Measurements from ENCODE around the gene ECT2L.

The ECT2L gene

DNA sequence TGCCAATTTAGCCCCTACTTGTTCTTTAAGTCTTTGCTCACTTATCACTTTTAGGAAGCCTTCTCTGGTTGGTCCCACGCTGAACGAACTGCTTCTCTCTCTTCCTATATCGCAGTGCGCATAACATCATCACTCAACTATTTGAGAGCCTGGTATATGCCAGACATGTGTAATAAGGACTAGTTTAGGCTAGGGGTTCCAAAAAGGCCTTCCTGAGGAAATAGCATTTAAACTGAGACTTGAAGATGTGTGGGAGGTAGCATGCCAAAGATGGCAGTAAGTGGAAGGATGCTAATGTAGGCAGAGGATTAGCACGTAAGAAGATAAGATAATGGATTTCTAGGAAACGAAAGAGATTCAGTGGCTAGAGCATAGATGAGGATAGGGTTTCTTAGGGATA is 17.6 kb upstream of the ECT2L start:
- H3K36me3 ChIP-seq (ENCODE audit: control insufficient read depth, insufficient read depth, low read length, severe bottlenecking) = peaks cover 24% of the 10 kb centered on the region
- H3K4me3 ChIP-seq (ENCODE audit: low read length) = no peak overlapping the region
- no peak overlapping the region for H3K9ac ChIP-seq (ENCODE audit: low read length)
- DNase-seq (ENCODE audit: low read depth) = no peak
- H3K27me3 ChIP-seq (replicated peaks; ENCODE audit: control insufficient read depth, insufficient read depth, low read length) = no peaks in the 10 kb centered on the region
- H3K9me3 ChIP-seq (ENCODE audit: control insufficient read depth, low read length) = no peaks in the 10 kb centered on the region
- peaks cover 5% of the 10 kb centered on the region for H3K4me1 ChIP-seq (ENCODE audit: control insufficient read depth, insufficient read depth, low read length)

- H3K27me3 ChIP-seq (replicated peaks; ENCODE audit: control insufficient read depth, insufficient read depth, low read length) = no peaks in the 10 kb centered on the region
- H3K9me3 ChIP-seq (ENCODE audit: control insufficient read depth, low read length) = no peaks in the 10 kb centered on the region
- H3K9ac ChIP-seq (ENCODE audit: low read length) = no peak overlapping the region
- H3K4me1 ChIP-seq (ENCODE audit: control insufficient read depth, insufficient read depth, low read length) = no peaks in the 10 kb centered on the region
- no peak overlapping the region for H3K4me3 ChIP-seq (ENCODE audit: low read length)
- DNase-seq (ENCODE audit: low read depth) = no peak
- H3K36me3 ChIP-seq (ENCODE audit: control insufficient read depth, insufficient read depth, low read length, severe bottlenecking) = peaks cover 31% of the 10 kb centered on the region
Measured at GRCh38 chr6:138782243-138782642, 13.6 kb upstream of the ECT2L start.

DNA sequence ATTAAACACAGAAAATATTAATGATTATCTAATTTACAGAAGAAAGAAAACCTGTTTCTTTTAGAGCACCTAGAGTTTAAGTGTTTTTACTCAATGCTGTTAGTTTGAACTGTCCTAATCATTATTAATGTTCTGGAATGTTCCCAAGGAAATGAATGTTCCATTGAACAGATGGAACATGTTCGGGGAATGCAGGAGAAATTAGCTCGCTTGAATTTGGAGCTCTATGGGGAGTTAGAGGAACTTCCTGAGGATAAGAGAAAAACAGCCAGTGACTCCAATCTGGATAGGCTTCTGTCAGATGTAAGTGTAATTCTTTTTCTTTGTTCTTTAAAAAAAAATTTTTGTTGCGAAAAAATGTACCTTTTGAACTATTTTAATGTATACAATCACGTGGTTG is 10.8 kb upstream of the ECT2L start:
- Histone ChIP-seq H3K9ac (ENCODE audit: low read length) (no peak overlapping the region), H3K4me1 (ENCODE audit: control insufficient read depth, insufficient read depth, low read length) (no peaks in the 10 kb centered on the region), H3K4me3 (ENCODE audit: low read length) (no peak overlapping the region), H3K9me3 (ENCODE audit: control insufficient read depth, low read length) (no peaks in the 10 kb centered on the region), H3K27me3 (replicated peaks; ENCODE audit: control insufficient read depth, insufficient read depth, low read length) (no peaks in the 10 kb centered on the region), H3K36me3 (ENCODE audit: control insufficient read depth, insufficient read depth, low read length, severe bottlenecking) (peaks cover 43% of the 10 kb centered on the region)
- no peak for DNase-seq (ENCODE audit: low read depth)

- no peak overlapping the region for H3K4me3 ChIP-seq (ENCODE audit: low read length)
- H3K4me1 ChIP-seq (ENCODE audit: control insufficient read depth, insufficient read depth, low read length) = no peaks in the 10 kb centered on the region
- H3K9me3 ChIP-seq (ENCODE audit: control insufficient read depth, low read length) = no peaks in the 10 kb centered on the region
- DNase-seq (ENCODE audit: low read depth) = no peak
- no peaks in the 10 kb centered on the region for H3K27me3 ChIP-seq (replicated peaks; ENCODE audit: control insufficient read depth, insufficient read depth, low read length)
- H3K9ac ChIP-seq (ENCODE audit: low read length) = no peak overlapping the region
- H3K36me3 ChIP-seq (ENCODE audit: control insufficient read depth, insufficient read depth, low read length, severe bottlenecking) = peaks cover 40% of the 10 kb centered on the region
Measured at GRCh38 chr6:138785980-138786379, 9.9 kb upstream of the ECT2L start.

- no peaks in the 10 kb centered on the region for H3K9me3 ChIP-seq (ENCODE audit: control insufficient read depth, low read length)
- no peaks in the 10 kb centered on the region for H3K4me1 ChIP-seq (ENCODE audit: control insufficient read depth, insufficient read depth, low read length)
- no peaks in the 10 kb centered on the region for H3K27me3 ChIP-seq (replicated peaks; ENCODE audit: control insufficient read depth, insufficient read depth, low read length)
- peaks cover 36% of the 10 kb centered on the region for H3K36me3 ChIP-seq (ENCODE audit: control insufficient read depth, insufficient read depth, low read length, severe bottlenecking)
- no peak overlapping the region for H3K4me3 ChIP-seq (ENCODE audit: low read length)
- H3K9ac ChIP-seq (ENCODE audit: low read length) = no peak overlapping the region
- DNase-seq (ENCODE audit: low read depth) = no peak
Measured at GRCh38 chr6:138787138-138787537, 8.7 kb upstream of the ECT2L start.

DNA sequence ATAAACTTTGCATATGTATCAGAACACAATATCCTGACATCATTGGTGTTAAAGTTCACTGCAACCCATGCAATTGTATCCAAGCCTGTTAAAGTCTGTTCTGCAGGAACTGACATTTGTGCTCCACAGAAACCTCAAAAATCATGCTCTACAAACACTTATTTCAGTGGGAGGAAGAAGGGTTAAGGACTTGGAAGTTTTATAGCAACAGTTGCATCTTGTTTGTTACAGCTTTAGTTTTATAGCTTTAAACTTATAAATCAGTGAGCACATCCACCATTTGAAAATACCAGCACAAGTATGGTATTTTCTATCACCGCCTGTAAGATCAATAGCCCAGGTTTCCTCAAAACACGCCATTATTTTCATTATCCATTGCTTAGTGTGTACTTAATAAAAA is 884 bp downstream of the ECT2L start:
- H3K36me3 ChIP-seq (ENCODE audit: control insufficient read depth, insufficient read depth, low read length, severe bottlenecking) = peaks cover 5% of the 10 kb centered on the region
- no peak overlapping the region for H3K4me3 ChIP-seq (ENCODE audit: low read length)
- DNase-seq (ENCODE audit: low read depth) = no peak
- H3K27me3 ChIP-seq (replicated peaks; ENCODE audit: control insufficient read depth, insufficient read depth, low read length) = no peaks in the 10 kb centered on the region
- no peak overlapping the region for H3K9ac ChIP-seq (ENCODE audit: low read length)
- no peaks in the 10 kb centered on the region for H3K4me1 ChIP-seq (ENCODE audit: control insufficient read depth, insufficient read depth, low read length)
- H3K9me3 ChIP-seq (ENCODE audit: control insufficient read depth, low read length) = no peaks in the 10 kb centered on the region

GRCh38 chr6:138797806-138798446 is 2.0 kb downstream of the ECT2L start:
- Histone ChIP-seq H3K4me3 (ENCODE audit: low read length) (no peak overlapping the region), H3K9ac (ENCODE audit: low read length) (no peak overlapping the region), H3K4me1 (ENCODE audit: control insufficient read depth, insufficient read depth, low read length) (no peaks in the 10 kb centered on the region), H3K27me3 (replicated peaks; ENCODE audit: control insufficient read depth, insufficient read depth, low read length) (no peaks in the 10 kb centered on the region), H3K36me3 (ENCODE audit: control insufficient read depth, insufficient read depth, low read length, severe bottlenecking) (peaks cover under 1% of the 10 kb centered on the region), H3K9me3 (ENCODE audit: control insufficient read depth, low read length) (no peaks in the 10 kb centered on the region)
- DNase-seq (ENCODE audit: low read depth) = no peak

- H3K9ac ChIP-seq (ENCODE audit: low read length) = no peak overlapping the region
- H3K36me3 ChIP-seq (ENCODE audit: control insufficient read depth, insufficient read depth, low read length, severe bottlenecking) = no peaks in the 10 kb centered on the region
- H3K27me3 ChIP-seq (replicated peaks; ENCODE audit: control insufficient read depth, insufficient read depth, low read length) = no peaks in the 10 kb centered on the region
- H3K9me3 ChIP-seq (ENCODE audit: control insufficient read depth, low read length) = no peaks in the 10 kb centered on the region
- no peak overlapping the region for H3K4me3 ChIP-seq (ENCODE audit: low read length)
- peaks cover 8% of the 10 kb centered on the region for H3K4me1 ChIP-seq (ENCODE audit: control insufficient read depth, insufficient read depth, low read length)
- DNase-seq (ENCODE audit: low read depth) = no peak
Measured at GRCh38 chr6:138800377-138801150, 4.7 kb downstream of the ECT2L start.

GRCh38 chr6:138803331-138803730 is 7.4 kb downstream of the ECT2L start:
- H3K9ac ChIP-seq (ENCODE audit: low read length) = no peak overlapping the region
- H3K27me3 ChIP-seq (replicated peaks; ENCODE audit: control insufficient read depth, insufficient read depth, low read length) = no peaks in the 10 kb centered on the region
- no peak overlapping the region for H3K4me3 ChIP-seq (ENCODE audit: low read length)
- H3K9me3 ChIP-seq (ENCODE audit: control insufficient read depth, low read length) = no peaks in the 10 kb centered on the region
- no peak for DNase-seq (ENCODE audit: low read depth)
- peaks cover 8% of the 10 kb centered on the region for H3K4me1 ChIP-seq (ENCODE audit: control insufficient read depth, insufficient read depth, low read length)
- no peaks in the 10 kb centered on the region for H3K36me3 ChIP-seq (ENCODE audit: control insufficient read depth, insufficient read depth, low read length, severe bottlenecking)

- Histone ChIP-seq H3K9me3 (ENCODE audit: control insufficient read depth, low read length) (no peaks in the 10 kb centered on the region), H3K9ac (ENCODE audit: low read length) (no peak overlapping the region), H3K36me3 (ENCODE audit: control insufficient read depth, insufficient read depth, low read length, severe bottlenecking) (no peaks in the 10 kb centered on the region), H3K4me3 (ENCODE audit: low read length) (peak overlapping the region; percentile 13), H3K4me1 (ENCODE audit: control insufficient read depth, insufficient read depth, low read length) (peaks cover 8% of the 10 kb centered on the region), H3K27me3 (replicated peaks; ENCODE audit: control insufficient read depth, insufficient read depth, low read length) (no peaks in the 10 kb centered on the region)
- peak; percentile 36 for DNase-seq (ENCODE audit: low read depth)
Measured at GRCh38 chr6:138803861-138804260, 8.0 kb downstream of the ECT2L start.

DNA sequence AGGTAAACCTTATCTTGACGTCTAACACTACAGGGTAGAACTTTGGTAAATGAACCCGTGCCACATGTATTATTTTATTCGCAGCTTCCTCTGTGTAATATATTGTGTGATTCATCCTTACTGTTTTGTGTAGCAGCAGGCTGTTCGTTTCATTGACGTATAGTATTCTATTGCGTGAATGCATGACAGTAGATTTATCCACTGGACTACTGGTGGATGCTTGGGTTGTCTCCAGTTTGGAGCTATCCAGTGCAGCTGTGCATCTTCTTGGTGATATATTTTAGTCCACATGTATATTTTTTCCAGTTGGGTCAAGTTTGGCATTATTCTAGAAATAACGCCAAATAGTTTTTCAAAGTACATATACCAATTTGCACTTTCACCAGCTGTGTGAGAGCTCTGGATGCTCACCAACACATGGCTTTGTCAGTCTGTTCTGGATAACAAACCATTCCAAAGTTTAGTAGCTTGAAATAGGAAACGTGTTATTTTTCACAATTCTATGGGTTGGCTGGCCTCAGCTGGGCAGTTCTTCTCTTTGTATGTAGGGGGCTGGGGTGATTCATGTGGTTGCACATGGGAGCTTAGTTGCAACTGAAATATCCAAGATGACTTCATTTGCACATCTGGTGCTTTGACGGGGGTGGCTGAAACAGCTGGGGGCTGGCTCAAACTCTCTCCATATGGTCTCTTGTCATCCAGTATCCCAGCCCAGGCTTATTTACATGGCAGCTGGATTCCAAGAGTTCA is 9.3 kb downstream of the ECT2L start:
- Histone ChIP-seq H3K27me3 (replicated peaks; ENCODE audit: control insufficient read depth, insufficient read depth, low read length) (no peaks in the 10 kb centered on the region), H3K9me3 (ENCODE audit: control insufficient read depth, low read length) (no peaks in the 10 kb centered on the region), H3K9ac (ENCODE audit: low read length) (no peak overlapping the region), H3K4me3 (ENCODE audit: low read length) (no peak overlapping the region), H3K36me3 (ENCODE audit: control insufficient read depth, insufficient read depth, low read length, severe bottlenecking) (no peaks in the 10 kb centered on the region), H3K4me1 (ENCODE audit: control insufficient read depth, insufficient read depth, low read length) (peaks cover 8% of the 10 kb centered on the region)
- peak; percentile 7 for DNase-seq (ENCODE audit: low read depth)

Data from adipocyte (in vitro differentiated cells).